Myometrial cell (primary cell): ENCODE measurements around the gene NUP210. TPM values are rescaled to one million over a fixed set of nuclear protein-coding genes. Genes with fewer than 3 reads are reported as not detected.

Experiments
- total RNA-seq: library from RNA; depleted of rRNA; stranded (reverse); fragments of >200 nt; gene quantifications from 2 replicates; pipeline ENCODE4 v1.2.3, GENCODE V29; 2015

NUP210 gene
- 0.86 TPM in 1 of 2 replicates, not detected in the other for total RNA-seq

GRCh38 chr3:13420045-13420830 lies at the start of gene NUP210:
Gene NUP210, minus strand, starts transcription at chr3:13420322. Its CDS starts 96 bp downstream, at chr3:13420226.

Other genes with a start within 250 kb of the NUP210 start
- 15.1 and 21.3 TPM in 2 replicates for gene HDAC11, start 60.0 kb upstream of the NUP210 start, total RNA-seq
- gene FBLN2, start 128.8 kb upstream of the NUP210 start, total RNA-seq: 13.1 and 16.1 TPM in 2 replicates